Panc1 (cell line): ENCODE results near the gene GPR12. TPM values are rescaled to one million over a fixed set of nuclear protein-coding genes. Genes with fewer than 3 reads are reported as not detected.

Experiments used
- ATAC-seq: fragments of 200-7000 bp; cut with Tn5 transposase; 2 replicates; pipeline ENCODE4 v1.9.1; 2020; ENCODE audit warnings: mild to moderate bottlenecking, moderate library complexity
- BruUV-seq: library from RNA; stranded (reverse); fragments of 400-500 nt; replicated peaks from 2 replicates; lab custom pipeline; 2021; lab: Mats Ljungman, UMichigan
- CTCF ChIA-PET: fragments of 300-600 bp; sonication (Branson Sonifier 250); formaldehyde crosslinking; loops from one replicate; lab custom pipeline; 2022; ENCODE audit warnings: antibody characterized with exemption; lab: Charles Lee
- POLR2A ChIA-PET: fragments of 300-600 bp; sonication (Branson Sonifier 250); formaldehyde crosslinking; loops from one replicate; lab custom pipeline; 2022; ENCODE audit warnings: antibody characterized with exemption; lab: Charles Lee
- DNase-seq: peaks from one replicate; pipeline ENCODE4 v3.0.0-alpha.2; 2010; ENCODE audit warnings: low read depth, low spot score
- H3K27ac ChIP-seq: 2 replicates; pipeline ENCODE4 v1.5.1; 2011; ENCODE audit warnings: mild to moderate bottlenecking, low read length, inconsistent platforms
- H3K27me3 ChIP-seq: fragments of 200-500 bp; sonication (Bioruptor generic); 2 replicates; pipeline ENCODE4 v1.6.0; 2014; ENCODE audit warnings: low read length, inconsistent platforms; ENCODE audit not compliant: control insufficient read depth, insufficient read depth
- H3K36me3 ChIP-seq: fragments of 200-500 bp; sonication (Bioruptor generic); 2 replicates; pipeline ENCODE4 v1.5.1; 2014; ENCODE audit warnings: inconsistent platforms, mild to moderate bottlenecking, low read length, moderate library complexity; ENCODE audit not compliant: control insufficient read depth, insufficient read depth
- H3K4me1 ChIP-seq: 2 replicates; pipeline ENCODE4 v1.5.1; 2011; ENCODE audit warnings: inconsistent platforms, mild to moderate bottlenecking, low read length, moderate library complexity; ENCODE audit not compliant: control insufficient read depth, insufficient read depth
- H3K4me3 ChIP-seq, 2 experiments: 2 replicates each; pipeline ENCODE4 v1.5.1; 2011 to 2012; ENCODE audit warnings: low read depth in 2 of 2, low read length in 2 of 2, mild to moderate bottlenecking in 2 of 2, inconsistent platforms in 1 of 2, moderate library complexity in 1 of 2
- H3K9me3 ChIP-seq: fragments of 200-500 bp; sonication (Bioruptor generic); 2 replicates; pipeline ENCODE4 v1.5.1; 2014; ENCODE audit warnings: low read depth, mild to moderate bottlenecking, inconsistent platforms, low read length, moderate library complexity; ENCODE audit not compliant: control insufficient read depth, insufficient read depth
- CTCF ChIP-seq: fragments of 450-650 bp; IDR thresholded peaks from 2 replicates; pipeline ENCODE4 v1.5.1; 2017; ENCODE audit warnings: mild to moderate bottlenecking
- POLR2AphosphoS5 ChIP-seq: IDR thresholded peaks from 2 replicates; pipeline ENCODE4 v1.6.1; 2012; ENCODE audit warnings: mild to moderate bottlenecking, low read depth, low read length, moderate library complexity
- REST ChIP-seq, 2 experiments: IDR thresholded peaks; 2 replicates each; pipeline ENCODE4 v1.6.1; 2011 to 2012; ENCODE audit warnings: low read depth in 2 of 2, control low read depth in 1 of 2, low read length in 1 of 2, mild to moderate bottlenecking in 1 of 2, moderate library complexity in 1 of 2; ENCODE audit not compliant: insufficient read depth in 1 of 2
- SIN3A ChIP-seq: IDR thresholded peaks from 2 replicates; pipeline ENCODE4 v1.6.1; 2012; ENCODE audit warnings: low read depth, mild to moderate bottlenecking, low read length, moderate library complexity, borderline replicate concordance; ENCODE audit not compliant: insufficient read depth
- TCF7L2 ChIP-seq: IDR thresholded peaks from 2 replicates; pipeline ENCODE4 v1.6.1; 2011; ENCODE audit warnings: mild to moderate bottlenecking, low read depth, low read length, inconsistent platforms
- in situ Hi-C: cut with HindIII; loops from 2 replicates; pipeline ENCODE4 v1.10.0; 2016; ENCODE audit warnings: low sequenced_read_pairs, low pct_unique_long_range_greater_than_20kb
- intact Hi-C: fragments of 100-400 bp; cut with micrococcal nuclease; formaldehyde crosslinking; loops from one replicate; pipeline ENCODE4 v1.10.0; 2022; ENCODE audit not compliant: unreplicated experiment
- total RNA-seq: library from RNA; stranded (reverse); gene quantifications from one replicate; pipeline ENCODE4 v1.2.1, GENCODE V29; 2021; ENCODE audit not compliant: unreplicated experiment

Gene GPR12
- total RNA-seq, 1 experiment from 2014 or later, result not detected

- no peak for TF ChIP-seq CTCF
- no peak for TF ChIP-seq SIN3A
- no peak for TF ChIP-seq POLR2AphosphoS5
- no peak for TF ChIP-seq TCF7L2
- no peak for TF ChIP-seq REST (IDR thresholded peaks at IDR 0.05; ENCODE audit: insufficient read depth in 1 of 2, low read depth in 2 of 2, low read length in 1 of 2)
- no TSS peak for BruUV-seq
- H3K9me3 ChIP-seq, result no peaks in the 10 kb centered on the region
- ATAC-seq (no peak), DNase-seq (no peak)
- intact Hi-C loops, result no loop called here
- H3K27ac ChIP-seq, result no peak overlapping the region
- H3K4me3 ChIP-seq, result no peak overlapping the region
- in situ Hi-C loops, result no loop called here
- no peaks in the 10 kb centered on the region for H3K4me1 ChIP-seq
- no peaks in the 10 kb centered on the region for H3K27me3 ChIP-seq
- no peaks in the 10 kb centered on the region for H3K36me3 ChIP-seq
- ChIA-PET CTCF (no interaction called here), POLR2A (no interaction called here)
Measured at GRCh38 chr13:26806891-26807290, 46.3 kb upstream of the GPR12 start.

- ChIA-PET POLR2A (no interaction called here), CTCF (no interaction called here)
- H3K4me3 ChIP-seq, result no peak overlapping the region
- BruUV-seq, result no TSS peak
- no peaks in the 10 kb centered on the region; the same call in 1 of the 2 replicates for H3K27me3 ChIP-seq
- intact Hi-C loops (no loop called here), in situ Hi-C loops (no loop called here)
- ATAC-seq, result no peak
- no peak overlapping the region for H3K27ac ChIP-seq
- no peak for DNase-seq
- TF ChIP-seq TCF7L2 (no peak), SIN3A (no peak), REST (IDR thresholded peaks at IDR 0.05; ENCODE audit: insufficient read depth in 1 of 2, low read depth in 2 of 2, low read length in 1 of 2) (no peak), CTCF (no peak), POLR2AphosphoS5 (no peak)
- H3K9me3 ChIP-seq, result no peaks in the 10 kb centered on the region
- H3K36me3 ChIP-seq, result no peaks in the 10 kb centered on the region
- no peaks in the 10 kb centered on the region for H3K4me1 ChIP-seq
Measured at GRCh38 chr13:26787961-26788360, 27.4 kb upstream of the GPR12 start.
